ENCODE data around the gene IFI27L2.

The IFI27L2 gene

DNA sequence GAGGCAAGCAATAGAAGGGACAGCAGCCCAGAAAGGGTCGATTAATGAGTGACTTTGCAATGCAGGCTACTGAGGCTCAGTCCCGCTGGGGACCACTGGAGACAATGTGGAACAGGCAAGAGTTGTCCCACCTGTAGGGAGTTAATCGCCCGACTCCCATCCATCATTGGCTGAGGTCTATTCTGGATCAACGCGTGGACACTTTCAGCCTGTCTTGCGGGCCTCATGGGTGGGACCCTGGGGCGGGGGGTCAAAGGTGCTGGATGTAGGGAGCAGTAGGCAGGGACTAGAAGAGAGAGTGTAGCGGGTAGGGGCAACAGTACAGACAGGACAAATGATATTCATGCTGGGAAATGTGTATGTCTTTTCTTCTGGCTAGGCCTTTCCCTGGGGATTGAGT is 6.1 kb downstream of the IFI27L2 start:
- DNase-seq (ENCODE audit: low read depth), result no peak

DNA sequence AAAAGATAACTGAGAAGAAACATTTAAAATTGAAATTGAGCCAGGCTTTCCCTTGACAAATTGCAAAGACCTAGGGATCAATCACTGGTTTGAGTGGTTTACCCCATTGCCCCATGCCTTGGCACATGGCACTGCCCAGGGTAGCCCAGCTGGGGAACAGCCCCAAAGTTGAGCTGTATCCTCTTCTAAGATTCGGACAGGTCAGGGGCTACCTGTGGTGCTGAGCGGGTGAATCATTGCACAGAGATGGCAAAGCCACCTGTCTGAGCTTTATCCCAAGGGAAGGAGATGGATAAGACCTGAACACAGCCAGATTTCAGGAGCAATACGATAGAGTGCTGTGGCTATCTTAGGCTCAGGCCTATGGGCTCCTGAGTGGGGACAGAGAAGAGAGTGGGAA is 7.0 kb downstream of the IFI27L2 start:
- no peak for DNase-seq (ENCODE audit: low read depth)

DNA sequence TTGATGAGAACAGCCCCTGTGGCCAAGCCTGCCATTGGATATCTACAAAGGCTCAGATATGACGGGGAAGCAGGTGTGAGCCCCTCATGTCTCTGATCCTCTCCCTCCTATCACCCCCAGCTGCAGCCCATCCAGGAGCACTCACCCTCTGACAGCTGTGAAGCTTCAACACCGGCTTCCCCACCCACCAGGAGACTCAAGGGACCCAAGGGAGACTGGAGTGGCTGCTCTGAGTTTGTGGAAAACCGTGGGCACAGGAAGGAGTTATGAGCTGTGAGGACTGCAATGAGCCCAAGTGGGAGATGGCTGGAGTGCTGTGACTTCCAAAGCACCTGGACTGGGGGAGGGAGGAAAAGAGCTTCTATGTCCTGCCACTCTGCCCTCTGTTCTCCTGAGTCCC is 7.9 kb downstream of the IFI27L2 start:
- DNase-seq (ENCODE audit: low read depth), result no peak

DNA sequence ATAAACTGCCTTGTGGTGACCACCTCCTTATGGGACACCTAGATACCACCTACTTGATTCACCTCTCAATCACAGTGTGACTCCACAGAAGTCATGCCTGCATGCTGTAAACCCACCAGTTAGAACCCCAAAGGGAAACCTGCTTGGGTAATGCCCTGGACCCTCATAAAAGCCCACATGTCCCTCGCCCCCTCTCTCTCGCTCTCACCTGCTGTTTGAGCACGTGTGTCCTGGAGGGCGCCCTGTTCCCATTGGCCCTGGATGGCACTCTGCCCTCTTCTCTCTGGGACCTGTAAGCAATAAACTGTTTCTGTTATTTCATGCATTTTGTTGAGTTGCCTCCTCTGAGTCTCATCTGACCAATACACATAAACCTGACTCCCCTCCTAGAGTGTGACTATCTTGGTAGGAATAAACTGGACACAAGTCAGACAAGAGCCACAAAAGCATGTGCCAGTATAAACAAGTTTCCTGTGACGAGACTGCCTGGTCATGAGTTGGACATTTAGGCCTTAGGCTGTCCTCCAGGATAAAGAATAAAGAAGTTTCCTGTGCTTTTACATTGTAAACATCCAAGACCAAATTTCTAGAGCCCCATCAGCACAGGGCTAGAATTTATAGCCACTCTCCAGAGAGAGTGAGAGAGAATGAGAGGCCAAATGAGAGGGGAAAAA is 8.6 kb downstream of the IFI27L2 start:
- DNase-seq (ENCODE audit: low read depth), result no peak

DNA sequence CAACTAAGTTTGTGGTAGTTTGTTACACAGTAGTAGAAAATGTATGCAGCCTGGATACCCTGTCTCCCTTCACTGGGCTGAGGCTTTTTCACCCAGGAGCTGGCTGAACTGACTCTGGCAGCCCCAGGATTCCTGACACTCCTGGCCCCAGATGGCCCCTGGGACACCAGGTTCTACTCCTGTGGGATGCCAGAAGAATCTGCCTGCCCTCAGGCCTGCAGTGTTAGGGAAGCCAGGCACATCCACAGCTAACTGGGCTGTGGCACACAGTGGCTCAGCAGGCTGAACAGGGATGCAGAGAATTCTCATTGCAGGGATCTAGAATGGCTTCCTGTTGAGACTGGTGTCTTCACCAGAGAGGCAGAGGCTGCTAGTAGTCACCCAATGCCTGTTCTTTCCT is 10.3 kb downstream of the IFI27L2 start:
- no peak for DNase-seq (ENCODE audit: low read depth)

DNA sequence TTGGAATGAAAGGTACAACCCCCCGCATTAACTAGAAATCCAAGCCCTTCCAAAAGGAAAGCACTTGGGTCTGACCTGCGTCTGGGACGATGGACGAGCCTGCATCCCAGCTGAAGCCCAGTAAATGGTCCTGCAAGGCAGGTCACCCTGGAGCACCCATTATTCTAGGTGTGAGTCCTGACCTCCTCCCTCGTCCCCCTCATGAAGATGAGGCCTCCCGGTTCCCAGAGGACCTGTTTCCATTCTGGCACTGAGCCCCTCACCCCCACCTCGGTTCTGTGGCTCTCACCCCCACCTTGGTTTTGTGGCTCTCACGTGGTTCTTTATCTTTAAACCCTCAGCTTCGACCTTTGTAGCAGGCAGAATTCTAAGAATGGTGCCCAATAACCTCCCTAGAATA is 11.5 kb downstream of the IFI27L2 start:
- DNase-seq (ENCODE audit: low read depth), result no peak

DNA sequence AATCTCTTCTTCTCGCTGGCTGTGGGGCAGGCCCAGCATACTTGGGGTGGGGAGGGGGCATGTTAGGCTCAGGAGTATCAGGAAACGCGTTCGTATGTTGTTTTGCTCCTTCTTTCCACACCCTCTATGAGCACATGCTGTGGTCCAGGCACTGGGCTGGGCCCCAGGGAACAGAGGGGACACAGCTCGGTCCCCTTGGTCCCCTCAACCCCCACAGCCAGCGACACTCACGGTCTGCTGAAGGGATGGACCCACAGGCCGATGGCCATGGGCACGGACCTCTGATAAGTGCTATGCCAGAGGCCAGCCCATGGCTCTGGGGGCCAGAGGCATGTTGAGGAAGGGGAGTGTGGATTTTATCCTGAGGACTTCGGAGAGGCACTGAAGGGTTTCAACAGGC is 12.7 kb downstream of the IFI27L2 start:
- no peak for DNase-seq (ENCODE audit: low read depth)

DNA sequence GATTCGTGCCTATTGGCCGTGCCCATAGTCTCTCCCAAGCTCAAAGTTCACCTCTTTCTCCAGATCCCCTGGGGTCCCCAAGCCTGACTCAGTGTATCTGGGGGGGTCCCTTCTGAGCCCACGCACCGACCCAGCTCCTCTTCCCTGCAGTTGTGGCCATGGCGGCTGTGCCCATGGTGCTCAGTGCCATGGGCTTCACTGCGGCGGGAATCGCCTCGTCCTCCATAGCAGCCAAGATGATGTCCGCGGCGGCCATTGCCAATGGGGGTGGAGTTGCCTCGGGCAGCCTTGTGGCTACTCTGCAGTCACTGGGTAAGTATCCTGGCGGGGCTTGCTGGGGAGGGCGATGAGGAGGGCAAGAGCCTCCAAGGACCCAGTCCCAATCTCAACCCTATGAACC is 13.8 kb downstream of the IFI27L2 start:
- no peak for DNase-seq (ENCODE audit: low read depth)

DNA sequence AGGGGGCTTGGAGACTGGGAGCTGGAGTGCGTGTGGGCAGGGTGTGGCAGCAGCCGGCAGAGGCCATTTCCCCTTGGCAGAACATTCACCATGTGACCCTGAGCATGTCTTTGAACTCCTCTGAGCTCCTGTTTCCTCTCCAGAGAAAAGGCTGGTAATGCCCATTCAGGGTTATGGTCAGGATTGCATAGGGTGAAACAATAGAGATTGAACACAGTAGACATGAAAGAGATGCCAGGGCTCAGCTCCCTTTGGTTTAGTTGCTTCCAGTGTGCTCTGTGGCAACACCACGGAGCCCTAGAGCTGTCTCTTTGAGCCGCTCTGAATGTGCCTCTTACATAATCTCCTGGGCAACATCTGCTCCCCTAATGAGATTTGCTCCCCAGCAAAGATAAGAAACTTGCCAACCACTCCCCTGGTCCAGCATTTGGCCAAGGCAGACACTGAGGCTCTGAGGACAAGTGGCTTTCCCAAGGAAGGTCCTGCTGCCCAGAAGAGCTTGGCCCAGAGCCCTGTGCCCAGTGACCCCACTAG is 14.3 kb downstream of the IFI27L2 start:
- no peak for DNase-seq (ENCODE audit: low read depth)

DNA sequence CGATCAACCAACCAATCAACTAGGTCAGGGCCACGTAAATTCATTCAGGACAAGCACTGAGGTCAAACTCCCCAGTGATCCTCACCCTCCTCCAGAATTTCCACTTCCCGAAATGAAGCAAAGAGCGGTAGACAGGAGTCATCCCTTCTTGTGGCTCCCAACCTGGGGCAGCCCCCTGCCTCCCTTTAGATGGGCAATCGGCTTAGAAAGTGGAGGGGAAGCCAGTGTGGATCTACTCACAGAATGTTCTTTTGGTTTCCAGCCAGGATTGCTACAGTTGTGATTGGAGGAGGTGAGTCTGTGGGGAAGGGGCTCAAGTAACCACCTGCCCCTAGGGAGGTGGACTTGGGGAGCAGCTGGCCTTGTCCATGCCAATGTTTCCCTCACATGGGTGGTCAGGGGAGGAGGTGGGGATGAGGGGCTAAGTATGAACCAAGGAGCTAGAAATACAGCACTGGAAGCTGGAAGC is 14.8 kb downstream of the IFI27L2 start:
- no peak for DNase-seq (ENCODE audit: low read depth)

DNA sequence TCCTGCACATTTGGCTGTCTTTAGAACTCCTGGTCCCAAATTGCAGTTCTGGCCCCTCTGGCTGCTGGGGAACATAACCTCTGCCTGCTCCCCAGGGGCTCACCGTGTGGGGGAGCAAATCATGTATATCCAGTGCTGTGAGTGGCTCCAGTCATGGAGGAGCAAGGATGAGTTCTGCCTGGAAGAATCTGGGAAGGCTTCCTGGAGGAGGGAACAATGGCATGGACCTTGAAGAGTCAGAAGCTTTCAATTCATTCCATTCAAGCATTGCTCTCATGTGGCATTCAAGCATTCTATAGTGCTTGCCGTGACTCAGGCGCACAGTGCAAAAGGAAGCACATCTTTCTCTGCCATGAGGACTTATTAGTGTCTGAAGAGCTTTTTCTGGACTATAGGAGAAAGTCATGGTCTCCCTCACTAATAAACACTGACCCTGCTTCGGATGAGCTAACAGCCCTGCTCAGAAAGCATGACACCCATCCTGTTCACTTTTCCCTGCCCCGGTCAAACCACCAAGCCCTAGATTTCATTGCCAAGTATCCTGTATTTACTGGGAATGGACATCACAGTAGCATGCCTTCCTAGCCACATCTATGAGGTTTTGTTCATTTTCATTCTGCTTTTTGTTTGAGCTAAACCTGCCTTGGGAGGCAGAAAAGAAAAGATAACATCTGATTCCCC is 15.4 kb downstream of the IFI27L2 start:
- DNase-seq (ENCODE audit: low read depth), result no peak

DNA sequence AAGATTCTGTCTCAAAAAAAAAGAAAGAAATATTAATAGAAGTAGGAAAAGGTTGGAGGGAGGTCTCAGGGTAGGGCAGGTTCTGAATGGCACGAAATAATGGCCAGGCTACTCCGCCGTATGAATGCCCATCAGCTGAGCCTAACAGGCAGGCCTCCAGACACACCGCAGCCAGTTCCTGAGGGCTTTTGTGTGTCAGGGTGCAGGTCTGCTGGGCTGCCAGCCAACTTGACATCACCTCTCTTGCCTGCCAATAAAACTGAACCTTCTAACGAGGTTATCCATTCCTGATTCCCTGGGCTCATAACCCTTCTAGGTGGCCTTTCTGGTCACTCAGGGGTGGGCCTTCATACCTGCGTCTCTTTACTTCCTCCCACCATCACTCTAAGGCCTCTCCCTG is 15.9 kb downstream of the IFI27L2 start:
- DNase-seq (ENCODE audit: low read depth), result no peak

DNA sequence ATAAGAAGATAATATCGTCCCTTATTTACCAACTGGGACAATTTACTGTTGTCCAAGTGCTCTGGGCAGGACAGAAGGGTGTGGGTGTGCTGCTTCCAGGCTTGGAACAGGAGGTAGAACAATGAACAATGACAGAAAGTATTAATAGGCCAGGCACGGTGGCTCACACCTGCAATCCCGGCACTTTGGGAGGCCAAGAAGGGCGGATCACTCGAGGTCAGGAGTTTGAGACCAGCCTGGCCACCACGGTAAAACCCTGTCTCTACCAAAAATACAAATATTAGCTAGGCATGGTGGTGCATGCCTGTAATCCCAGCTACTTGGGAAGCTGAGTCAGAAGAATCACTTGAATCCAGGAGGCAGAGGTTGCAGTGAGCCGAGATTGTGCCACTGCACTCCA is 16.3 kb downstream of the IFI27L2 start:
- no peak for DNase-seq (ENCODE audit: low read depth)

DNA sequence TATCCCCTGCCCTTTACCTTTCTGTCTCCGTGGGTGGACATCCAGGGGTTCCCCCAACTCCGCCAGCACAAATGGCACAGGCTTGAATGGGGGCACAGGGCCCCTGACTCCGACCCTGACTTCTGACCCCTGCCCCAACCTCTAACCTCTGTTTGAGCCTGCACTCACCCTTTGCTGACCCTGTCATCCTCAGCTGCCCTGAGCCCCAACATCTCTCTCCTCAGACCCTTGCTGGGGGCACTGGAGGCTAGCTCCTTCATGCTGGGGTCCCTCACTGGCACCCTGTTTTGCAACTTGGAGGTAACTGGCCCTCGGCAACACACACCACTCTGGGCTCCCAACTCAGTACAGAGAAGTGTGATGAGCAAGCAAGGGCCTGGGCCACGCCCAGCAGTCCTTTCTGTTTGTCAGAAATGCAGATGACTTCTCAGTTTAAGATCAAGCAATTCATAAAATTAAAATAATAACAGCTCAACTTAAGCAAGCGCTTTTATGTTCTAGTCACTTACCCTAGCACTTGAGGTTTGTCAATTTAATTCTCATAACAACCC is 16.8 kb downstream of the IFI27L2 start:
- no peak for DNase-seq (ENCODE audit: low read depth)

DNA sequence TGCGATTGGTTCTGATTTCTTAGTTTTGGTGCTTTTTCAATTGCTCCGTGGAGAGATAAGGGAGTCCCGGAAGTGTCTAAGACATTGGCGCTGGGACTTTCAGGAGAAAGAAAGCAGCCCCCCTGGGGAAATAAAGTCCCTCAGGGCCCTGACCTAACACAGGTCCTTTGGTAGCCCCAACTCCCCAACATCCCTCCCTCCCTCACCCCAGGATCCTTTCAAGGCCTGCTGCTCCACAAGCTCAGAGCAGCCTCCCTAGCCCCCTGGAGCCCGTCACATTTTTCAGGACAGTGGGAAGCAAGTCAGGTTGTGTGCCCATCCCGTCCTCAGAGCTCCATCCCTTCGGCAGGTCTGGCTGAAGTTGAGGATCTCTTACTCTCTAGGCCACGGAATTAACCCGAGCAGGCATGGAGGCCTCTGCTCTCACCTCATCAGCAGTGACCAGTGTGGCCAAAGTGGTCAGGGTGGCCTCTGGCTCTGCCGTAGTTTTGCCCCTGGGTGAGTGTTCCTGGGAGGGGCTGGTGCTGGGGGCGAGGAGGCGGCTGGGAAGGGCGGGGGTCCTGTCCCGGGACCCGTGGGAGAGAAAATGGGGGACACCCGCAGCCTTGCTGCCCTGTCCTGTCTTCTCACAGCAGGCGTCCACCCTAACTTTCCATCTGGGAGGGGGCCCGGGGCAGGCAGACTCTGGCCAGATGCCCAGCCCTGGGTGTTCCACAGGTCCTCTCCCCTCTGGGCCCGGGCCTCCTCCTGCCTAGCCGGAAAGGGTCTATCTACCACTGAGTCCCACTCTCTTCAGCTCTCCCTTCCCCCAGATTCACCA is 17.9 kb downstream of the IFI27L2 start:
- no peak for DNase-seq (ENCODE audit: low read depth)

DNA sequence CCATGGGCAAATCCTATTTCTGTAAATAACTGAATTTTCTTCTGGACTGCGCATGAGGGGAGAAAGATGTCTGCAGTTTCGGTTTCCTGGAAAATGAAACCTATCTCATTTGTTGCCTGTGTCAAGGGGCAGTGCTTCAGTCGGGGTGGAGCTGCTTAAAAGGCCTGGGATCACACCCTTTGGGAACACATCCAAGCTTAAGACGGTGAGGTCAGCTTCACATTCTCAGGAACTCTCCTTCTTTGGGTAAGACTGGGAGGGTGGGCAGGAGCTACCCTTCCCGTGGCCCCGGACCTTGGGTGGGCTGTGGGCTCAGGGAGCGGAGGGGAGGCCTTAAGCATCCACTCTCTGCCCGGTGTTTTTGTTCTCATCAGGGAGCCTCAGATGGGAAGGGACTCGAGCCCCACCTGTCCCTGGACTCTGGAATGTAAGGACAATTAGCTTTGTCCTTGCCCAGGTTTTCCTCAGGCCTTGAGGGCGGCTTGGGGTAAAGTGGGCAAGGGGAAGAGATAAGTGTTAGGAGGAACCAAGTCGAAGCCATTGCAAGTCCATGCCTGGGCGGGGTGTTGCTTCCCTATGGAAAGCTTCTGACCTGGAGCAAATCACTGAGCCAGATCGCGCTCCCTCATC is 18.7 kb downstream of the IFI27L2 start, which contains the start of gene IFI27:
Gene IFI27, plus strand, starts transcription at position 185 of the 630 bp plus-strand sequence.
- no peak for DNase-seq (ENCODE audit: low read depth)

DNA sequence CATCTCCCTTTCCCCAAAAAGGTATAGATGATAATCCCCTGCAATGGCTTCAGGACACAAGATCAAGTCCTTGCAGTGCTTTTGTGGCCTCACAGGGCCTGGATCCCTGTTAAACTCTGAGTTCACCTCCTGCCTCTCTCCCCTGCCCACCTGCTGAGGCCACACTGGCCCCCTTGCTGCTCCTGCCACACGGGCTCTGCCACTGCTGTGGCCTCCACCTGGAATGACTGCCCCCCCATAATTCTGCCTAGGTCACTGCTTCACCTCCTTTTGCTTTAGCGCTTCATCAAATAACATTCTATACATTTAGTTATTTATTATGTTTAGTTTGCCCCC is 19.5 kb downstream of the IFI27L2 start:
- DNase-seq (ENCODE audit: low read depth), result no peak

DNA sequence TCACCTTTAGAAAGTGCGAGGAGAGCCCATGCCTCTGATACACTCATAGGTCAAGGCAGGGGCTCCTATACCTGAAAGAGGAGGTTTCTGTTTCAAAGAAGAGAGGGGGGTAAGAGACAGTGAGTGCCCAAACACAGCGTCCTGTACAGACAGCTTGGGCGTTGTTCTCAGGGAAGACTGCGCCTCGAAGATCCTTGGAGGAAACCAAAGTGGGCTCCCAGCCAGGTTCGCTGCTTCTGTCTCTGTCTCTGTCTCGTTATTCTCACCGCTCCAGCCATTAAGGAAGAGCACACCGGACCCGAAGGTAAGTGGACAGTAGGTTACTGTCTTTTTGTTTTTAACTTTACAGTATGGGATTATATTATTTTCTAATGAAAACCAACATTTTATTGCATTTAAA is 24.7 kb downstream of the IFI27L2 start:
- no peak for DNase-seq (ENCODE audit: low read depth)

DNA sequence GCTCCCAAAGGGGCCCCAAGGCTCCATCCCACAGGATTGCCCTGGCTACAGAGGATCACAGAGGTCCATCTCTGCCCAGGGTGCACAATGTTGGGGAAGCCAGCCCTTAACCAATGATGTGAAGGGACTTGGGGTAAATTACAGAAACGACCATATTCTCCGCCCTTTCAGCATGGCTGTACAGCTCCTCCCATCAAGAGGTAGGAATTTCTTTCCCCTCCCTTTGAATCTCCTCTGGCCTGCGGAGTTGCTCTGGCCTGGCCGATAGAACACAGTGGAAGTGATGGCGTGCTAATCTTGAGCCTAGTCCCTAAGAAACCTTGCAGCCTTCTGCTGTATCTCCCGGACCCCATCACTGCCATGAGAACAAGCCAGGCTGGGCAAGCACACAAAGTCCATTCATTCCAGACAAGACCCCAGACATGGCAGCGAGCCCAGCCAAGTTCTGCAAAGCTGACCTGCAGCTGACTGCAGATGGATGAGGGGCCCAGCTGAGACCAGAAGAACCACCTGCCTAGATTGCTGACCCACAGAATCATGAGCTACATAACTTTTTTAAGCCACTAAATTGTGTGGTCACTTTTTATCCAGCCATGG is 25.8 kb downstream of the IFI27L2 start:
- no peak for DNase-seq (ENCODE audit: low read depth)

DNA sequence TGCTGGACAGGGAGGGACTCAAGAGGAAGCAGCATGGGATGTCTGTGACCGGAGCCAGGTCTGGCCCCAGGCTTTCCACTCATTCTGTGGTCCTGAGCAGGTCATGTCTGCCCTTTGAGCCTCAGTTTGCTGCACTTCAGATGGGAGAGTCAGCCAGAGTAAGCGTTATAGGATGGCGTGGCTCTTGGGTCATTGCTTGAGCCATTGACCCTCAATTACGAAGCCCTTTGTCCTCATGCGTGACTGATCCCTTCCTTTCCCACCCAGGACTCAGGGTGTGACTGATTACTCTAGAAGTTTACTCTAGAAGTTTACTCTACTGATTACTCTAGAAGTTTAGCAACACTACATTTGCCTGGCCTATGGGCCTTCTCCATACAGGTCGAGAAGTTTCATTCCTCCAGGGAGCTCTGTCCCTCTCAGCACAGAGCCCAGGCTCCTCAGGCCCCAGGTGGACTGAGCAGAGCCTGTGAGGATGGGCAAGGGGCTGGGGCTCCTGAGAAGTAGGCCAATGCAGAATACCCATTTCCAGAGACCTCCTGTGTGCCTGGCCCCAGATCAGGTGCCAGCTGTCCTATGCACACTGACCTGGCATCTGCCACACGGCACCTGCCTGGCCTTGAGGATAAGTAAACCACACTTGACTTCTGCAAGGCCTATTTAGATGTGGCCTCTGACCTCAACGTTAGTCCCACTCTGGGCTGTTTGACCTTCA is 26.5 kb downstream of the IFI27L2 start:
- no peak for DNase-seq (ENCODE audit: low read depth)

DNA sequence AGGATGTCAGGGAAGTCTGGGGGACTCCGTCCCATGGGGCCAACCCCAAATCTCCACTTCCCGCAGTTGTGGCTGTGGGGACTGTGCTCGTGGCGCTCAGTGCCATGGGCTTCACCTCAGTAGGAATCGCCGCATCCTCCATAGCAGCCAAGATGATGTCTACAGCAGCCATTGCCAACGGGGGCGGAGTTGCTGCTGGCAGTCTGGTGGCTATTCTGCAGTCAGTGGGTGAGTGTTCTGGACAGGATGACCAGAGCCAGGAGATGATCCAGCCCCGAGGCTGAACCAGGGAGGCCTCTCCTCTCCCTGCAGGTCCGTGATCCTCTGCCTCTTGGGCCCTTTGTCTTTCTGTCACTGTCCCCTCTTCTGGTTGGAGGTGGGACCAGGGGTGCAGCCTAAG is 27.7 kb downstream of the IFI27L2 start:
- DNase-seq (ENCODE audit: low read depth), result no peak

Measured in HS-27A (cell line).